Kidney (tissue), 14 donors: ENCODE results near the gene MAJIN. TPM values are rescaled to one million over a fixed set of nuclear protein-coding genes. Genes with fewer than 3 reads are reported as not detected.

Experiments
- DNase-seq, 5 donors: peaks; one replicate each; pipeline ENCODE4 v3.0.0-alpha.2; 2013 to 2020
- FAIRE-seq: peaks from 2 replicates; lab custom pipeline; 2012; peaks lifted over from hg19 to GRCh38; lab: Jason Lieb, UNC
- H3K27ac ChIP-seq, 2 donors: one replicate each; pipeline ENCODE4 v1.7.0; 2013; ENCODE audit warnings: low read depth in 2 of 2, low read length in 2 of 2, inconsistent platforms in 1 of 2
- H3K27me3 ChIP-seq: one replicate; pipeline ENCODE4 v1.7.1; 2013; ENCODE audit warnings: low read length, inconsistent platforms; ENCODE audit not compliant: control insufficient read depth, insufficient read depth
- H3K36me3 ChIP-seq, 3 donors: one replicate each; pipeline versions ENCODE4 v1.7.0 to v1.7.1; 2013; ENCODE audit warnings: low read length in 3 of 3, control low read depth in 1 of 3, inconsistent platforms in 1 of 3; ENCODE audit not compliant: insufficient read depth in 3 of 3, control insufficient read depth in 2 of 3
- H3K4me1 ChIP-seq, 3 donors: one replicate each; pipeline versions ENCODE4 v1.7.0 to v1.7.1; 2013; ENCODE audit warnings: low read length in 3 of 3, inconsistent platforms in 1 of 3, low read depth in 1 of 3; ENCODE audit not compliant: control insufficient read depth in 2 of 3, insufficient read depth in 2 of 3
- H3K4me3 ChIP-seq, 3 donors: one replicate each; pipeline versions ENCODE4 v1.7.0 to v1.8.1; 2013; ENCODE audit warnings: low read length in 3 of 3, control low read depth in 1 of 3, inconsistent platforms in 1 of 3
- H3K9ac ChIP-seq, 3 donors: one replicate each; pipeline versions ENCODE4 v1.7.0 to v1.7.1; 2013; ENCODE audit warnings: low read length in 3 of 3, control low read depth in 1 of 3, inconsistent platforms in 1 of 3
- H3K9me3 ChIP-seq, 3 donors: one replicate each; pipeline versions ENCODE4 v1.7.0 to v1.7.1; 2013; ENCODE audit warnings: low read length in 3 of 3, control low read depth in 1 of 3, inconsistent platforms in 1 of 3; ENCODE audit not compliant: control insufficient read depth in 2 of 3, insufficient read depth in 1 of 3
- intact Hi-C: fragments of 100-400 bp; cut with DNase I; formaldehyde crosslinking; loops from one replicate; pipeline ENCODE4 v1.11.1; 2022
- polyA plus RNA-seq: library from polyadenylated mRNA; stranded (reverse); fragments of 350-450 nt; fragmentation: Illumina TruSeq; extraction: RNeasy Lipid Tissue Mini Kit (QIAGEN cat#74804); gene quantifications from one replicate; pipeline ENCODE4 v1.2.3, GENCODE V29; 2014; ENCODE audit warnings: low read depth, low replicate concordance; ENCODE audit not compliant: insufficient read depth
- total RNA-seq: library from RNA; stranded (reverse); fragmentation: NEBNext Ultra II Directional; extraction: Animal tissue kit (Norgen Biotek cat#: 25700); gene quantifications from one replicate; pipeline ENCODE4 v1.2.1, GENCODE V29; 2021
- TF ChIP-seq, protein P1 (sequence below): IDR thresholded peaks from 3 replicates; pipeline ENCODE4 v1.5.1; 2012; ENCODE audit warnings: mild to moderate bottlenecking, moderate library complexity, borderline replicate concordance; ENCODE audit not compliant: insufficient read depth; ENCODE audit errors: extremely low read depth
- donor health status: control.
- donor health status: control.
- donor health status: control.
- donor health status: control.
- donor health status: control.
- donor health status: DM: yes; HTN: yes; CAD: no.
- donor health status: Normal renal cell carcinoma (clear cell type).

MAJIN gene
- total and polyA plus RNA-seq, 2 donors from 2014 or later = 0.80 TPM; not detected in 1

GRCh38 chr11:64916775-64917662 lies 54.9 kb downstream of the MAJIN start, which contains the start of gene ATG2A:
Gene ATG2A (minus strand): TSS chr11:64917209. CDS start chr11:64917135, 74 bp downstream.
- H3K4me3 ChIP-seq = peak within 1 kb of the TSS; percentile 96 to 100 (median 99)
- peak within 1 kb of the TSS; percentile 91 to 100 (median 96) for H3K9ac ChIP-seq
- peaks cover 0 to 16% (median 4%) of the 10 kb centered on the region in 3 donors for H3K4me1 ChIP-seq
- TF ChIP-seq, protein P1, sequence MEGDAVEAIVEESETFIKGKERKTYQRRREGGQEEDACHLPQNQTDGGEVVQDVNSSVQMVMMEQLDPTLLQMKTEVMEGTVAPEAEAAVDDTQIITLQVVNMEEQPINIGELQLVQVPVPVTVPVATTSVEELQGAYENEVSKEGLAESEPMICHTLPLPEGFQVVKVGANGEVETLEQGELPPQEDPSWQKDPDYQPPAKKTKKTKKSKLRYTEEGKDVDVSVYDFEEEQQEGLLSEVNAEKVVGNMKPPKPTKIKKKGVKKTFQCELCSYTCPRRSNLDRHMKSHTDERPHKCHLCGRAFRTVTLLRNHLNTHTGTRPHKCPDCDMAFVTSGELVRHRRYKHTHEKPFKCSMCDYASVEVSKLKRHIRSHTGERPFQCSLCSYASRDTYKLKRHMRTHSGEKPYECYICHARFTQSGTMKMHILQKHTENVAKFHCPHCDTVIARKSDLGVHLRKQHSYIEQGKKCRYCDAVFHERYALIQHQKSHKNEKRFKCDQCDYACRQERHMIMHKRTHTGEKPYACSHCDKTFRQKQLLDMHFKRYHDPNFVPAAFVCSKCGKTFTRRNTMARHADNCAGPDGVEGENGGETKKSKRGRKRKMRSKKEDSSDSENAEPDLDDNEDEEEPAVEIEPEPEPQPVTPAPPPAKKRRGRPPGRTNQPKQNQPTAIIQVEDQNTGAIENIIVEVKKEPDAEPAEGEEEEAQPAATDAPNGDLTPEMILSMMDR = no peak
- H3K36me3 ChIP-seq = peaks cover 0 to 7% (median 4%) of the 10 kb centered on the region in 3 donors
- DNase-seq (peak; percentile 99 to 100 (median 100)), FAIRE-seq (peak; percentile 99)
- peak within 1 kb of the TSS; percentile 67 to 75 for H3K27ac ChIP-seq
- H3K27me3 ChIP-seq = no peaks in the 10 kb centered on the region
- intact Hi-C loops = no loop called here
- no peaks in the 10 kb centered on the region for H3K9me3 ChIP-seq

DNA sequence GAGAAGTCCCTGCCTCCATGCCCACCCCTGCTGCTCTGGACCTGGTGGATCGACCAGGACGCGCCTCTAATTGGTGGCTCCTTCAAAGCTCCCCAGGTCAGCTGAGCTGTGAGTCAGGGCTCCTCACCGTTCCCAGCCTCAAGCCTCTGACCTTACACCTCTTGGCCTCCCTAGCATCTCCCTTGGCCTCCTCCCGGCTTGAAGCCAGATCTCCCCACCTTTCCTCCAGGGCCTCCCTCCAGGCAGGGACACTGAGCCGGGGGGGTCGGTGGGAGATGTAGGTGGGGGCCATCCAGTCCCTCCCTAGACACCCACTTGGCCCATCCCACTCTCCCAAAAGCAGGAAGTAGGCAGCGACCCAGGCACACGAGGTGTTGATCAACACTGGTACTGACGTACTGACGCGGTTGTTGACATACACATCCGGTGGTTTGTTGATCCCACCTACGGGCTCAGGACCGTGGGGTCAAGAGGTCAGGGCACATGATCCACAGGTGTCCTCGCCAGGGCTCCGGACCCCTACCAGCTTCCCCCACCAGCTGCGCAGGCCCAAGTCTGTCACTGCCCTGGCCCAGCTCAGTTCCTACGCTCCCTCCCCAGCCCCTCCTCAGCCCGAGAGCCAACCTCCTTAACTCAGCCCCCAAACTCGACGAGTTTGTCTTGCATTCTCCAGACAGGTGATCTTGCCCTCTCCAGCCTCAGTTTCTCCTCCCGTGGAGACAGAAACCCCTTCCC lies 55.7 kb downstream of the MAJIN start:
- intact Hi-C loops = no loop called here
- Histone ChIP-seq H3K9ac (peak overlapping the region; percentile 91 to 100 (median 96)), H3K36me3 (peaks cover 0 to 15% (median 11%) of the 10 kb centered on the region in 3 donors), H3K4me3 (peak overlapping the region; percentile 96 to 100 (median 99)), H3K4me1 (peaks cover 0 to 16% (median 4%) of the 10 kb centered on the region in 3 donors), H3K9me3 (no peaks in the 10 kb centered on the region), H3K27ac (peak overlapping the region; percentile 67 to 75), H3K27me3 (no peaks in the 10 kb centered on the region)
- FAIRE-seq (no peak), DNase-seq (peak in 3 of 5 donors; percentile 53 to 85 (median 83))
- TF ChIP-seq, protein P1 = no peak

GRCh38 chr11:64915376-64915887 lies 56.5 kb downstream of the MAJIN start:
- Histone ChIP-seq H3K9ac (peak overlapping the region in 1 of 3 donors; percentile 96), H3K9me3 (no peaks in the 10 kb centered on the region), H3K4me3 (peak overlapping the region in 1 of 3 donors; percentile 99), H3K4me1 (peaks cover 0 to 16% (median 4%) of the 10 kb centered on the region in 3 donors), H3K36me3 (peaks cover 0 to 22% (median 11%) of the 10 kb centered on the region in 3 donors), H3K27ac (no peak overlapping the region), H3K27me3 (no peaks in the 10 kb centered on the region)
- intact Hi-C loops = no loop called here
- FAIRE-seq (no peak), DNase-seq (no peak)
- TF ChIP-seq, protein P1 = no peak
